Keratinocyte (primary cell): ENCODE results near the gene SCMH1. TPM values are rescaled to one million over a fixed set of nuclear protein-coding genes. Genes with fewer than 3 reads are reported as not detected.

Experiments used
- DNase-seq: peaks from one replicate; pipeline ENCODE4 v3.0.0-alpha.2; 2011; ENCODE audit warnings: low read depth, missing footprints, low spot score
- FAIRE-seq: peaks from 2 replicates; lab custom pipeline; 2011; peaks lifted over from hg19 to GRCh38; lab: Jason Lieb, UNC
- H2AFZ ChIP-seq: 2 replicates; pipeline ENCODE4 v1.6.0; 2012; ENCODE audit warnings: low read length, control low read depth, inconsistent platforms; ENCODE audit not compliant: control insufficient read depth
- H3K27ac ChIP-seq: 2 replicates; pipeline ENCODE4 v1.5.1; 2011; ENCODE audit warnings: low read length; ENCODE audit not compliant: control insufficient read depth, insufficient read depth
- H3K27me3 ChIP-seq: 3 replicates; pipeline ENCODE4 v1.6.0; 2011; ENCODE audit warnings: low read length; ENCODE audit not compliant: control insufficient read depth, insufficient read depth; ENCODE audit errors: extremely low read depth
- H3K36me3 ChIP-seq, 2 experiments: 2 replicates in 1 of 2; 3 replicates in 1 of 2; pipeline ENCODE4 v1.5.1; 2011; ENCODE audit warnings: low read length in 2 of 2, mild to moderate bottlenecking in 1 of 2; ENCODE audit not compliant: control insufficient read depth in 2 of 2, insufficient read depth in 2 of 2; ENCODE audit errors: extremely low read depth in 1 of 2
- H3K4me1 ChIP-seq: 3 replicates; pipeline ENCODE4 v1.5.1; 2011; ENCODE audit warnings: low read length; ENCODE audit not compliant: control insufficient read depth, insufficient read depth; ENCODE audit errors: extremely low read depth
- H3K4me2 ChIP-seq: 3 replicates; pipeline ENCODE4 v1.6.0; 2011; ENCODE audit warnings: low read depth, low read length; ENCODE audit not compliant: control insufficient read depth, insufficient read depth; ENCODE audit errors: extremely low read depth
- H3K4me3 ChIP-seq, 3 experiments: fragments of 200-600 bp in 1 of 3; sonication (generic) in 1 of 3; 2 replicates in 2 of 3; 3 replicates in 1 of 3; pipeline ENCODE4 v1.5.1; 2011 to 2016; ENCODE audit warnings: low read length in 3 of 3, mild to moderate bottlenecking in 3 of 3, control low read depth in 2 of 3, inconsistent platforms in 1 of 3, low read depth in 1 of 3, mixed read lengths in 1 of 3, mixed run types in 1 of 3, moderate library complexity in 1 of 3; ENCODE audit not compliant: control insufficient read depth in 2 of 3, insufficient read depth in 2 of 3; ENCODE audit errors: extremely low read depth in 1 of 3
- H3K79me2 ChIP-seq: 2 replicates; pipeline ENCODE4 v1.6.0; 2012; ENCODE audit warnings: low read length; ENCODE audit not compliant: control insufficient read depth, insufficient read depth
- H3K9ac ChIP-seq: 3 replicates; pipeline ENCODE4 v1.6.0; 2011; ENCODE audit warnings: low read length; ENCODE audit not compliant: control insufficient read depth, insufficient read depth; ENCODE audit errors: extremely low read depth
- H3K9me1 ChIP-seq: 3 replicates; pipeline ENCODE4 v1.6.0; 2011; ENCODE audit warnings: low read length; ENCODE audit not compliant: control insufficient read depth, insufficient read depth; ENCODE audit errors: extremely low read depth
- H3K9me3 ChIP-seq: 2 replicates; pipeline ENCODE4 v1.5.1; 2012; ENCODE audit warnings: low read depth, low read length; ENCODE audit not compliant: control insufficient read depth
- H4K20me1 ChIP-seq: 3 replicates; pipeline ENCODE4 v1.6.0; 2011; ENCODE audit warnings: low read length; ENCODE audit not compliant: control insufficient read depth, insufficient read depth; ENCODE audit errors: extremely low read depth
- CTCF ChIP-seq, 3 experiments: IDR thresholded peaks in 1 of 3; conservative IDR thresholded peaks in 1 of 3; optimal IDR thresholded peaks in 1 of 3; 2 replicates in 2 of 3; 3 replicates in 1 of 3; pipeline versions ENCODE3 to v1.5.1; 2011; ENCODE audit warnings: low read length in 3 of 3, mild to moderate bottlenecking in 3 of 3, moderate library complexity in 2 of 3, control low read depth in 1 of 3, inconsistent platforms in 1 of 3; ENCODE audit not compliant: insufficient read depth in 2 of 3; ENCODE audit errors: extremely low read depth in 1 of 3
- EZH2 ChIP-seq: IDR thresholded peaks from one replicate; pipeline ENCODE4 v1.6.1; 2012; ENCODE audit warnings: inconsistent platforms, mild to moderate bottlenecking, low read length, moderate library complexity
- dilution Hi-C: fragments of 300-500 bp; cut with MboI; formaldehyde crosslinking; loops from one replicate; pipeline ENCODE4 v1.7.0; 2020; ENCODE audit warnings: low sequenced_read_pairs; ENCODE audit not compliant: extremely low pct_ligation_motif_present
- polyA plus RNA-seq, 5 experiments: library from polyadenylated mRNA; depleted of rRNA in 3 of 5; stranded (reverse) in 3 of 5; stranded (forward) in 1 of 5; unstranded in 1 of 5; fragments of >200 nt; gene quantifications; 1 replicate in 1 of 5; 2 replicates in 3 of 5; 3 replicates in 1 of 5; pipeline versions ENCODE4 v1.2.1 to v1.2.3, GENCODE V29; 2011 to 2012; ENCODE audit warnings: missing spikeins in 2 of 5, low read depth in 1 of 5, low replicate concordance in 1 of 5

SCMH1 gene
- polyA plus RNA-seq, 1 donor (not counting 4 experiments of a cell fraction or from before 2014, with no cell fraction given) = 29.9 TPM

GRCh38 chr1:41167667-41168066 is 74.4 kb downstream of the SCMH1 start:
- H3K27me3 ChIP-seq = no peaks in the 10 kb centered on the region
- FAIRE-seq = no peak
- no peak overlapping the region for H3K27ac ChIP-seq
- no peak for DNase-seq
- H2AFZ ChIP-seq = no peak overlapping the region
- TF ChIP-seq EZH2 (no peak), CTCF (optimal IDR thresholded peaks at IDR 0.05 in 1 of 3, IDR thresholded peaks at IDR 0.05 in 1 of 3, conservative IDR thresholded peaks at IDR 0.05 in 1 of 3; ENCODE audit: extremely low read depth in 1 of 3, insufficient read depth in 2 of 3, low read length in 3 of 3) (no peak)
- no peaks in the 10 kb centered on the region for H3K4me1 ChIP-seq
- H3K9ac ChIP-seq = no peak overlapping the region
- dilution Hi-C loops = no loop called here
- H4K20me1 ChIP-seq = no peaks in the 10 kb centered on the region
- H3K4me2 ChIP-seq = no peak overlapping the region
- no peaks in the 10 kb centered on the region for H3K9me1 ChIP-seq
- peaks cover 2% of the 10 kb centered on the region for H3K9me3 ChIP-seq
- no peaks in the 10 kb centered on the region for H3K79me2 ChIP-seq
- H3K36me3 ChIP-seq = peaks cover 2 to 3% of the 10 kb centered on the region in 2 experiments
- H3K4me3 ChIP-seq = no peak overlapping the region

GRCh38 chr1:41164727-41165126 is 77.4 kb downstream of the SCMH1 start:
- dilution Hi-C loops = no loop called here

More at GRCh38 chr1:41164727-41165126, 77.4 kb downstream of the SCMH1 start:
- DNase-seq = no peak
- no peak for FAIRE-seq
- H3K4me2 ChIP-seq = no peak overlapping the region
- peaks cover 2% of the 10 kb centered on the region for H3K9me3 ChIP-seq
- no peaks in the 10 kb centered on the region for H4K20me1 ChIP-seq
- no peaks in the 10 kb centered on the region for H3K9me1 ChIP-seq
- no peak overlapping the region for H2AFZ ChIP-seq
- no peak overlapping the region for H3K27ac ChIP-seq
- no peaks in the 10 kb centered on the region for H3K27me3 ChIP-seq
- H3K4me1 ChIP-seq = no peaks in the 10 kb centered on the region
- H3K9ac ChIP-seq = no peak overlapping the region
- TF ChIP-seq CTCF (optimal IDR thresholded peaks at IDR 0.05 in 1 of 3, IDR thresholded peaks at IDR 0.05 in 1 of 3, conservative IDR thresholded peaks at IDR 0.05 in 1 of 3; ENCODE audit: extremely low read depth in 1 of 3, insufficient read depth in 2 of 3, low read length in 3 of 3) = no peak
- TF ChIP-seq EZH2 = no peak
- H3K36me3 ChIP-seq = peaks cover 2 to 3% of the 10 kb centered on the region in 2 experiments
- no peaks in the 10 kb centered on the region for H3K79me2 ChIP-seq
- H3K4me3 ChIP-seq = no peak overlapping the region
